Naive thymus-derived CD4-positive, alpha-beta T cell (primary cell): Measurements from ENCODE around the gene PDGFC. TPM values are rescaled to one million over a fixed set of nuclear protein-coding genes. Genes with fewer than 3 reads are reported as not detected.

Experiments used
- ATAC-seq: fragments of 150-1000 bp; cut with Tn5 transposase; 2 replicates; pipeline ENCODE4 v1.10.0; 2021; ENCODE audit warnings: mild to moderate bottlenecking, moderate library complexity
- CTCF ChIA-PET: fragments of 350-600 bp; sonication (Branson Sonifier 250); formaldehyde crosslinking; loops from one replicate; lab custom pipeline; 2021; ENCODE audit warnings: antibody characterized with exemption; lab: Charles Lee
- POLR2A ChIA-PET: fragments of 350-600 bp; sonication (Branson Sonifier 250); formaldehyde crosslinking; loops from one replicate; lab custom pipeline; 2021; ENCODE audit warnings: antibody characterized with exemption, inconsistent platforms; lab: Charles Lee
- DNase-seq, 9 donors: peaks; one replicate each; pipeline versions ENCODE4 v3.0.0 to v3.0.0-alpha.2; 2020 to 2022; ENCODE audit warnings: mixed read lengths in 1 of 9
- H3K27ac ChIP-seq: one replicate; pipeline ENCODE4 v1.7.0; 2013; ENCODE audit warnings: mild to moderate bottlenecking, low read depth, low read length, moderate library complexity
- H3K27me3 ChIP-seq, 2 donors: one replicate each; pipeline ENCODE4 v1.7.0; 2013; ENCODE audit warnings: low read length in 2 of 2, mild to moderate bottlenecking in 2 of 2, moderate library complexity in 2 of 2; ENCODE audit not compliant: control insufficient read depth in 2 of 2, insufficient read depth in 2 of 2
- H3K36me3 ChIP-seq, 3 experiments: 1 replicate in 2 of 3; 2 replicates in 1 of 3; pipeline ENCODE4 v1.7.0; 2013; ENCODE audit warnings: low read length in 3 of 3, mild to moderate bottlenecking in 3 of 3, moderate library complexity in 1 of 3; ENCODE audit not compliant: insufficient read depth in 3 of 3, control insufficient read depth in 2 of 3
- H3K4me1 ChIP-seq, 2 donors: one replicate each; pipeline ENCODE4 v1.7.0; 2013; ENCODE audit warnings: low read length in 2 of 2, mild to moderate bottlenecking in 2 of 2, moderate library complexity in 1 of 2; ENCODE audit not compliant: control insufficient read depth in 2 of 2, insufficient read depth in 2 of 2
- H3K4me3 ChIP-seq: 2 replicates; pipeline ENCODE4 v1.7.0; 2013; ENCODE audit warnings: mild to moderate bottlenecking, low read length
- H3K9me3 ChIP-seq, 3 experiments: 1 replicate in 2 of 3; 2 replicates in 1 of 3; pipeline ENCODE4 v1.7.0; 2013; ENCODE audit warnings: low read length in 3 of 3; ENCODE audit not compliant: control insufficient read depth in 2 of 3
- H3K27ac Mint-ChIP-seq, 9 donors: one replicate each; pipeline ENCODE4 v1.8.0; 2020 to 2022; ENCODE audit warnings: mixed read lengths in 9 of 9, mild to moderate bottlenecking in 8 of 9, moderate library complexity in 5 of 9, inconsistent platforms in 2 of 9
- H3K27me3 Mint-ChIP-seq, 5 donors: one replicate each; pipeline ENCODE4 v1.8.0; 2021 to 2022; ENCODE audit warnings: mixed read lengths in 5 of 5, mild to moderate bottlenecking in 1 of 5
- H3K36me3 Mint-ChIP-seq, 5 donors: one replicate each; pipeline ENCODE4 v1.8.0; 2020 to 2022; ENCODE audit warnings: mixed read lengths in 5 of 5, mild to moderate bottlenecking in 3 of 5, inconsistent platforms in 1 of 5
- H3K4me1 Mint-ChIP-seq, 7 donors: one replicate each; pipeline ENCODE4 v1.8.0; 2020 to 2022; ENCODE audit warnings: mixed read lengths in 7 of 7, mild to moderate bottlenecking in 3 of 7, inconsistent platforms in 1 of 7
- H3K4me3 Mint-ChIP-seq, 10 donors: one replicate each; pipeline ENCODE4 v1.8.0; 2020 to 2022; ENCODE audit warnings: mild to moderate bottlenecking in 10 of 10, mixed read lengths in 10 of 10, moderate library complexity in 6 of 10, inconsistent platforms in 2 of 10
- H3K9me3 Mint-ChIP-seq, 11 donors: one replicate each; pipeline ENCODE4 v1.8.0; 2020 to 2022; ENCODE audit warnings: mixed read lengths in 11 of 11, mild to moderate bottlenecking in 4 of 11, inconsistent platforms in 1 of 11, moderate library complexity in 1 of 11
- intact Hi-C, 2 donors: fragments of 100-400 bp; cut with micrococcal nuclease; formaldehyde crosslinking; loops; one replicate each; pipeline ENCODE4 v1.15.1; 2023
- polyA plus RNA-seq, 2 donors: library from polyadenylated mRNA; unstranded; fragments of 300-500 nt; fragmentation: Illumina TruSeq; gene quantifications; one replicate each; pipeline ENCODE4 v1.2.3, GENCODE V29; 2021
- total RNA-seq, 6 experiments: library from RNA in 5 of 6; stranded (reverse) in 5 of 6; gene quantifications; 1 replicate in 5 of 6; 2 replicates in 1 of 6; pipeline ENCODE4 v1.2.3 and lab custom pipeline; 2021 to 2026

The PDGFC gene
- total and polyA plus RNA-seq, 7 experiments from 2014 or later = 0.19 to 2.0 (median 1.2) TPM; not detected in 4

DNA sequence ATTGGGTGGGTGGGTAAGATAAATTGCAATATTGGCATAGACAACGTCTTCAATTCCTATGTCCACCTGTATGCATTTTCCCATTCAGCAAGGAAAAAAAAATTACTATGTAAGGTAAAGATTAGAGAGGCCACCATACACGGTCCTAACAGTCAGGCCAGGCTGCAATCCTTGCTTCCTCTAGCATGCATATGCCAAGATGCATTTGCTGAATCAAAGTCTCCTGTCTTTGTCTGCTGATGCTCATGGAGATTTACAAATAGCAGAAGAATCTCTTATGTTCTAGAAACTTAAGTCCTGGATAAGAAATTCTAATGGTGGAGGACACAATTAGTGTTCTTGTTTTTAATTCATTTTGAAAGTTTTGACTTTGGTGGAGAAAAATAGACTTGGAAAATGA is 206.8 kb downstream of the PDGFC start:
- no peak overlapping the region for H3K27ac ChIP-seq
- no peaks in the 10 kb centered on the region for H3K36me3 ChIP-seq
- H3K9me3 ChIP-seq = no peaks in the 10 kb centered on the region
- POLR2A ChIA-PET = no interaction called here
- no peaks in the 10 kb centered on the region for H3K4me1 ChIP-seq
- H3K27me3 Mint-ChIP-seq = no peaks in the 10 kb centered on the region
- H3K27me3 ChIP-seq = no peaks in the 10 kb centered on the region
- H3K27ac Mint-ChIP-seq = no peak overlapping the region
- CTCF ChIA-PET = no interaction called here
- intact Hi-C loops = no loop called here
- H3K4me3 ChIP-seq = no peak overlapping the region
- no peaks in the 10 kb centered on the region for H3K36me3 Mint-ChIP-seq
- H3K9me3 Mint-ChIP-seq = peaks cover 0 to 3% (median 0%) of the 10 kb centered on the region in 11 donors
- DNase-seq (no peak), ATAC-seq (no peak)
- no peak overlapping the region for H3K4me3 Mint-ChIP-seq
- H3K4me1 Mint-ChIP-seq = no peaks in the 10 kb centered on the region

DNA sequence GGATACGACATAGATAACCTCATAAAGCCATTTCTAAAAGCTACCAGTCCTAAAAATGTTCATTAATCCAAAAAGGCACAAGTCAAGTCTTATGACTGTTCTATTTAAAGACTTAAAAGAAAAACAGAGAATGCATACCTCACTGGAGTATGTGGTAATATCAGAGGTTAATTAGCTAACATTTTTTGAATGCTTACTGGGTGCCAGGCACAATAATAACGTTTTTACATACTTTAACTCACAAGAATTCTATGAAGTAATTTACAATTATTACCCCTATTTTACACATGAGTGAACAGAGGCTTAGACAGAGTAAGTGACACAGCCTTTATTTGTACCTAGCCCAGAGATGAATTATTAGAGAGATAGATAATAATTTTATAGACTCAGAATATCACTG is 207.5 kb downstream of the PDGFC start:
- H3K4me3 Mint-ChIP-seq = no peak overlapping the region
- CTCF ChIA-PET = no interaction called here
- ATAC-seq = no peak
- Histone ChIP-seq H3K4me3 (no peak overlapping the region), H3K9me3 (no peaks in the 10 kb centered on the region), H3K36me3 (no peaks in the 10 kb centered on the region), H3K27me3 (no peaks in the 10 kb centered on the region), H3K4me1 (no peaks in the 10 kb centered on the region), H3K27ac (no peak overlapping the region)
- no peaks in the 10 kb centered on the region for H3K27me3 Mint-ChIP-seq
- peaks cover 0 to 3% (median 0%) of the 10 kb centered on the region in 11 donors for H3K9me3 Mint-ChIP-seq
- H3K4me1 Mint-ChIP-seq = no peaks in the 10 kb centered on the region
- intact Hi-C loops = no loop called here
- POLR2A ChIA-PET = no interaction called here
- DNase-seq = no peak
- no peak overlapping the region for H3K27ac Mint-ChIP-seq
- no peaks in the 10 kb centered on the region for H3K36me3 Mint-ChIP-seq

DNA sequence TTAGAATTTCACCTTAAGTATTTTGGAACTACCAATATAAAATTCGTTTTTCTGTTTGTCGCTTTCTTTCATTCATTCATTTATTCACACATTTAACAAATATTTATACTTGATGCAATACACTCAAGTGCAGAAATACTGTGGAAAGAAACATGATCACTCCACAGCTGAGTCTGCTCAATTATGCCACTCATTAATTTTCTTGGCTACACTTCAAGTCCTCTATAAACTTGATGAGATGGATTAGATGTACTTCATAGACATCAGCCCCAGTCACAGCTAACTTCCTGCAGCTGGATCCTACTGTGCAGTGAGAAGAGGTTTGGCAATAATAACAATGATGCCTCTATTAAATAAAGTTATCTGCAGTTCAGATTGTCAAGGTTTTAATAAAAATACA is 208.1 kb downstream of the PDGFC start:
- Mint-ChIP-seq H3K27ac (no peak overlapping the region), H3K36me3 (no peaks in the 10 kb centered on the region), H3K4me3 (no peak overlapping the region), H3K4me1 (no peaks in the 10 kb centered on the region), H3K9me3 (peaks cover 0 to 3% (median 0%) of the 10 kb centered on the region in 11 donors), H3K27me3 (no peaks in the 10 kb centered on the region)
- Histone ChIP-seq H3K9me3 (no peaks in the 10 kb centered on the region), H3K27ac (no peak overlapping the region), H3K36me3 (no peaks in the 10 kb centered on the region), H3K4me3 (no peak overlapping the region), H3K27me3 (no peaks in the 10 kb centered on the region), H3K4me1 (no peaks in the 10 kb centered on the region)
- DNase-seq (no peak), ATAC-seq (no peak)
- intact Hi-C loops = no loop called here
- CTCF ChIA-PET = no interaction called here
- POLR2A ChIA-PET = no interaction called here

DNA sequence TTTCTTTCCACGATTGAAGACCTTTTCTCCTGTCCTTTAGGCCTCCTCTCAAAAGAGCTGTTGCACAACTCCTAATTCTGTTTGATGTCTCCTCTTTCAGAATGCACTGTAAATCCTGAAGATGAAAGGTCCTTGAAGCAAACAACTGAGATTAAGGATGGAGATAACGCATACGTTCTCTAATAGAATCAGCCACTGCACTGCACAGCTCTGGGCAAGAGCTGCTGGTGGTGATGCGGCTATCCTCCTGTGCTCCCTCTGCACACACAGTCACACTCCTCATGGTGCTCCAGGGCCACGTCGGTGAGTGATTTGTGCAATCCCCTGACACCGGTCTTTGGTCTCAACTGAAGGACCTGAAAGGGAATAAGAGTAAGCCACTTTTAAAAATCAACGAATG is 208.7 kb downstream of the PDGFC start:
- no peak overlapping the region for H3K27ac Mint-ChIP-seq

DNA sequence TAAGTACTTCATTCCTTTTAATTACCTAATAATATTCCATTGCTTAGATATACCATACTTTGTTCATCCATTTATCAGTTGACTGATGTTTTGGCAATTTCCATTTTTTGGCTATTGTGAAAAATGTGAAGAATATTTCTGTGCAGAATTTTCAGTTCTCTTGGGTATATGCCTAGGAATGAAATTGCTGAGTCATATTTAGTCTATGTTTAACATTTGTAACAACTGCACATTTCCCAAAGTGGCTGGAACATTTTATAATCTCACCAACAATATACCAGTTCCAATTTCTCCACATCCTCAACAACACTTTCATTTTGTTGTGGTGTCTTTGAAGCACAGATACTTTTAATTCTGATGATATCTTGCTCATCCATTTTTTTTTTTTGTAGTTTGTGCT is 215.5 kb downstream of the PDGFC start:
- no peaks in the 10 kb centered on the region for H3K36me3 ChIP-seq
- ATAC-seq = no peak
- H3K9me3 Mint-ChIP-seq = peaks cover 0 to 19% (median 9%) of the 10 kb centered on the region in 11 donors
- no peak overlapping the region for H3K4me3 Mint-ChIP-seq
- H3K27me3 Mint-ChIP-seq = no peaks in the 10 kb centered on the region
- H3K4me1 Mint-ChIP-seq = peaks cover 0 to 6% (median 0%) of the 10 kb centered on the region in 7 donors
- ChIA-PET POLR2A (no interaction called here), CTCF (no interaction called here)
- no peaks in the 10 kb centered on the region for H3K9me3 ChIP-seq
- no peaks in the 10 kb centered on the region for H3K4me1 ChIP-seq
- H3K27me3 ChIP-seq = no peaks in the 10 kb centered on the region
- H3K27ac ChIP-seq = no peak overlapping the region
- intact Hi-C loops = no loop called here
- no peaks in the 10 kb centered on the region for H3K36me3 Mint-ChIP-seq
- no peak for DNase-seq
- no peak overlapping the region for H3K27ac Mint-ChIP-seq
- H3K4me3 ChIP-seq = no peak overlapping the region

More for the DNA sequence above, 208.7 kb downstream of the PDGFC start:
- no peak overlapping the region for H3K27ac ChIP-seq
- no peaks in the 10 kb centered on the region for H3K9me3 ChIP-seq
- ATAC-seq = no peak
- CTCF ChIA-PET = no interaction called here
- no peaks in the 10 kb centered on the region for H3K27me3 ChIP-seq
- POLR2A ChIA-PET = no interaction called here
- DNase-seq = no peak
- H3K36me3 ChIP-seq = no peaks in the 10 kb centered on the region
- Mint-ChIP-seq H3K4me3 (no peak overlapping the region), H3K36me3 (no peaks in the 10 kb centered on the region), H3K4me1 (peaks cover 0 to 2% (median 0%) of the 10 kb centered on the region in 7 donors), H3K27me3 (no peaks in the 10 kb centered on the region), H3K9me3 (peaks cover 0 to 9% (median 2%) of the 10 kb centered on the region in 11 donors)
- no peak overlapping the region for H3K4me3 ChIP-seq
- H3K4me1 ChIP-seq = no peaks in the 10 kb centered on the region
- intact Hi-C loops = no loop called here

DNA sequence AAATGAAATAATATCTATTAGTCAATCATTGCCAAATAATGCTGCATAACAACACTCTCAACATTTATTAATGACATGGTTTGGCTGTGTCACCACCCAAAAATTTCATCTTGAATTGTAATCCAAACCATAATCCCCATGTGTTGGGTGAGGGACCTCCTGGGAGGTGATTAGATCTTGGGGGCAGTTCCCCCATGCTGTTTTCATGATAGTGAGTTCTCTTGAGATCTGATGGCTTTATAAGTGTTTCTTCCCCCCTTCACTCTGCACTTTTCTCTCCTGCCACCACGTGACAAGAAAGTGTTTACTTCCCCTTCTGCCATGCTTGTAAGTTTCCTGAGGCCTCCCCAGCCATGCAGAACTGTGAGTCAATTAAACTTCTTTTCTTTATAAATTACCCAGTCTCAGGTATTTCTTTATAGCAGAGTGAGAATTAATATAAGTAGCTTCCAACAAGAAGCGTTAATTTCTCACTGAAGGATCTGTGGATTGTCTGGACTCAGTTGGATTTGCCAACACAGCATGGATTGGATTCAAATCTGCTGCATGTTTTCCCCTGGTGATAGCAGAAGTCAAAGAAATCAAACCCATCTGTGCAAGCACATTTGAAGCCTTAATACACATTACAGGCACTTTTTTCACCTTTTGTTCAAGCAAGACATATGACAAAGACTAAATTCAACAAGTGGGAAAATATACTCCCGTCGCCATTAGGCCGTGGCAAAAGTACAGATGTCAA is 216.6 kb downstream of the PDGFC start:
- H3K27me3 ChIP-seq = no peaks in the 10 kb centered on the region
- H3K4me1 ChIP-seq = no peaks in the 10 kb centered on the region
- intact Hi-C loops = no loop called here
- Mint-ChIP-seq H3K9me3 (peaks cover 0 to 28% (median 9%) of the 10 kb centered on the region in 11 donors), H3K27ac (no peak overlapping the region), H3K36me3 (no peaks in the 10 kb centered on the region), H3K27me3 (no peaks in the 10 kb centered on the region), H3K4me3 (no peak overlapping the region), H3K4me1 (peaks cover 0 to 6% (median 0%) of the 10 kb centered on the region in 7 donors)
- DNase-seq = no peak
- H3K27ac ChIP-seq = no peak overlapping the region
- no peak for ATAC-seq
- H3K36me3 ChIP-seq = no peaks in the 10 kb centered on the region
- H3K4me3 ChIP-seq = no peak overlapping the region
- ChIA-PET CTCF (no interaction called here), POLR2A (no interaction called here)
- no peaks in the 10 kb centered on the region for H3K9me3 ChIP-seq

DNA sequence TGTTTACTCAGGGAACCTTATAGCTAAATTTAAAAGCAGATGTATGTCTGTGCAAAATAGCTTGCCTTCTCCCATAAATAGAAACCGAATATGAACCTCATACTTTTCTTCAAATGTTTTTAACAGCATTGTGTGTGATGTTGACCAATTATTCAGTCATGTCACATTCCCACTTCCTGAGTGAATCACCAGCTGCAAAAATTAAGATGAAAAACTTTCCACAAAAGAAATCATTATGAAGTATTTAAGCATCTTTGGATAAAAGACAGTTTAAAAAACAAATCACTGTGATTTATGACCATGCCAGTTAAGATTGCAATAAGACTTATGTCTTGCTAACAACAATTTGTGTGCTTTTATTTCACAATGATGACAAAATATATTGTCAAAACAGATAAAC is 220.1 kb downstream of the PDGFC start:
- Histone ChIP-seq H3K27ac (no peak overlapping the region), H3K4me3 (no peak overlapping the region), H3K27me3 (no peaks in the 10 kb centered on the region), H3K36me3 (no peaks in the 10 kb centered on the region), H3K9me3 (no peaks in the 10 kb centered on the region), H3K4me1 (no peaks in the 10 kb centered on the region)
- ChIA-PET POLR2A (no interaction called here), CTCF (no interaction called here)
- Mint-ChIP-seq H3K27me3 (no peaks in the 10 kb centered on the region), H3K4me1 (peaks cover 0 to 4% (median 0%) of the 10 kb centered on the region in 7 donors), H3K27ac (no peak overlapping the region), H3K9me3 (peaks cover 0 to 20% (median 3%) of the 10 kb centered on the region in 11 donors), H3K4me3 (no peak overlapping the region), H3K36me3 (no peaks in the 10 kb centered on the region)
- ATAC-seq (no peak), DNase-seq (no peak)
- intact Hi-C loops = no loop called here
